Measurements from ENCODE around the gene ZIC3.
"Not testable (repeated sequence)": the region's sequence is repeated elsewhere in the genome, so short reads cannot be mapped to it uniquely, and the experiment has no call there.

ZIC3 gene

GRCh38 chrX:137549851-137550664, 15.9 kb upstream of the ZIC3 start:
- Histone ChIP-seq H3K4me2 (ENCODE audit: insufficient read depth, low read length) (no peak overlapping the region), H3K36me3 (ENCODE audit: insufficient read depth, low read length) (no peaks in the 10 kb centered on the region), H3K4me3 (ENCODE audit: low read depth in 1 of 2, low read length in 2 of 2) (no peak overlapping the region), H3K79me2 (ENCODE audit: insufficient read depth, low read length) (no peaks in the 10 kb centered on the region), H3K27ac (ENCODE audit: low read length) (no peak overlapping the region), H3K9me3 (ENCODE audit: insufficient read depth, low read length, severe bottlenecking) (no peaks in the 10 kb centered on the region), H4K20me1 (ENCODE audit: insufficient read depth, low read length) (no peaks in the 10 kb centered on the region), H2AFZ (ENCODE audit: low read depth, low read length) (no peak overlapping the region), H3K9ac (ENCODE audit: low read depth, low read length) (no peak overlapping the region), H3K4me1 (ENCODE audit: insufficient read depth, low read length) (no peaks in the 10 kb centered on the region), H3K27me3 (ENCODE audit: insufficient read depth, low read length, poor library complexity) (no peaks in the 10 kb centered on the region)
- TF ChIP-seq, protein P1, sequence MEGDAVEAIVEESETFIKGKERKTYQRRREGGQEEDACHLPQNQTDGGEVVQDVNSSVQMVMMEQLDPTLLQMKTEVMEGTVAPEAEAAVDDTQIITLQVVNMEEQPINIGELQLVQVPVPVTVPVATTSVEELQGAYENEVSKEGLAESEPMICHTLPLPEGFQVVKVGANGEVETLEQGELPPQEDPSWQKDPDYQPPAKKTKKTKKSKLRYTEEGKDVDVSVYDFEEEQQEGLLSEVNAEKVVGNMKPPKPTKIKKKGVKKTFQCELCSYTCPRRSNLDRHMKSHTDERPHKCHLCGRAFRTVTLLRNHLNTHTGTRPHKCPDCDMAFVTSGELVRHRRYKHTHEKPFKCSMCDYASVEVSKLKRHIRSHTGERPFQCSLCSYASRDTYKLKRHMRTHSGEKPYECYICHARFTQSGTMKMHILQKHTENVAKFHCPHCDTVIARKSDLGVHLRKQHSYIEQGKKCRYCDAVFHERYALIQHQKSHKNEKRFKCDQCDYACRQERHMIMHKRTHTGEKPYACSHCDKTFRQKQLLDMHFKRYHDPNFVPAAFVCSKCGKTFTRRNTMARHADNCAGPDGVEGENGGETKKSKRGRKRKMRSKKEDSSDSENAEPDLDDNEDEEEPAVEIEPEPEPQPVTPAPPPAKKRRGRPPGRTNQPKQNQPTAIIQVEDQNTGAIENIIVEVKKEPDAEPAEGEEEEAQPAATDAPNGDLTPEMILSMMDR (IDR thresholded peaks at IDR 0.05; ENCODE audit: borderline replicate concordance, extremely low read depth, low read length, poor library complexity, severe bottlenecking) = no peak
- ATAC-seq (ENCODE audit: insufficient read depth, low read depth) (no peak), DNase-seq (no peak)

DNA sequence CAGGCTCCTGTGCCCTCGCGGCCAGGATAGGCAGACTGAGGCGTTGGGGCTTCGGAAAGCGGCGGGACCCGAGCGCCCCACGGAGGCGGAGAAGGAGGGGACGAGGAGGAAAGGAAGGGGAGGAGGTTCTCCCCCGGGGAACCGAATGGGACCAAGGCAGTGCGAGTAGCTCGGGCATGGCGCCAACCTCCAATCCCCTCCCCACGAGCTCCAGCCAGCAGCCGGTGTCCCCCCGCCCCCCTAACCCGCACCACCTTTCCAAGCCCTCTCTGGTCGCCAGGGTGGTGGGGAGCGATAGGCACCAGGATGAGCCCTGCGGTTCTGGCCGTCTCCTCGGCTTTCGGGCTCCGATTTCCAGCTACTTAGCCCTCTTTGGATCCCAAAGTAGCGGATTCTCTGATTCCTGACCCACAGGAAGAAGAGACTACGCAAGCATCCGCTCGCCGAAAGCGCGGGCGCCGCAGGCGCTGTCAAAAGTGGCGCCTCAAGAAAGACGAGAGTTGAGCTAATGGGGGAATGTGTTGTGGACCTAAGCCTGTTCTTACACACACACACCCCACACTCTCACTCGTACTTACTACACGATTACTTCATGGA, 15.2 kb upstream of the ZIC3 start:
- H3K36me3 ChIP-seq (ENCODE audit: insufficient read depth, low read length) = no peaks in the 10 kb centered on the region
- no peaks in the 10 kb centered on the region for H4K20me1 ChIP-seq (ENCODE audit: insufficient read depth, low read length)
- H2AFZ ChIP-seq (ENCODE audit: low read depth, low read length) = no peak overlapping the region
- H3K4me1 ChIP-seq (ENCODE audit: insufficient read depth, low read length) = no peaks in the 10 kb centered on the region
- no peak overlapping the region for H3K4me2 ChIP-seq (ENCODE audit: insufficient read depth, low read length)
- H3K27ac ChIP-seq (ENCODE audit: low read length) = no peak overlapping the region
- no peak overlapping the region for H3K4me3 ChIP-seq (ENCODE audit: low read depth in 1 of 2, low read length in 2 of 2)
- H3K9me3 ChIP-seq (ENCODE audit: insufficient read depth, low read length, severe bottlenecking) = no peaks in the 10 kb centered on the region
- H3K9ac ChIP-seq (ENCODE audit: low read depth, low read length) = no peak overlapping the region
- no peaks in the 10 kb centered on the region for H3K27me3 ChIP-seq (ENCODE audit: insufficient read depth, low read length, poor library complexity)
- no peaks in the 10 kb centered on the region for H3K79me2 ChIP-seq (ENCODE audit: insufficient read depth, low read length)
- DNase-seq (no peak), ATAC-seq (ENCODE audit: insufficient read depth, low read depth) (no peak)
- TF ChIP-seq, protein P1 (IDR thresholded peaks at IDR 0.05; ENCODE audit: borderline replicate concordance, extremely low read depth, low read length, poor library complexity, severe bottlenecking) = no peak
- no peak for TF ChIP-seq EZH2 (IDR thresholded peaks at IDR 0.05; ENCODE audit: borderline replicate concordance, low read depth, low read length, severe bottlenecking)

GRCh38 chrX:137552098-137552497, 13.8 kb upstream of the ZIC3 start:
- not testable (repeated sequence) for ATAC-seq (ENCODE audit: insufficient read depth, low read depth); H3K9ac ChIP-seq (ENCODE audit: low read depth, low read length); H3K9me3 ChIP-seq (ENCODE audit: insufficient read depth, low read length, severe bottlenecking); H3K4me3 ChIP-seq (ENCODE audit: low read depth in 1 of 2, low read length in 2 of 2); H3K36me3 ChIP-seq (ENCODE audit: insufficient read depth, low read length); H3K27ac ChIP-seq (ENCODE audit: low read length); H3K4me2 ChIP-seq (ENCODE audit: insufficient read depth, low read length); H3K4me1 ChIP-seq (ENCODE audit: insufficient read depth, low read length); DNase-seq; H3K27me3 ChIP-seq (ENCODE audit: insufficient read depth, low read length, poor library complexity); H3K79me2 ChIP-seq (ENCODE audit: insufficient read depth, low read length); H2AFZ ChIP-seq (ENCODE audit: low read depth, low read length); H4K20me1 ChIP-seq (ENCODE audit: insufficient read depth, low read length)

GRCh38 chrX:137562096-137562495, 3.8 kb upstream of the ZIC3 start:
- H3K4me3 ChIP-seq (ENCODE audit: low read depth in 1 of 2, low read length in 2 of 2) = no peak overlapping the region
- H4K20me1 ChIP-seq (ENCODE audit: insufficient read depth, low read length) = no peaks in the 10 kb centered on the region
- DNase-seq (no peak), ATAC-seq (ENCODE audit: insufficient read depth, low read depth) (no peak)
- TF ChIP-seq, protein P1 (IDR thresholded peaks at IDR 0.05; ENCODE audit: borderline replicate concordance, extremely low read depth, low read length, poor library complexity, severe bottlenecking) = no peak
- no peak for TF ChIP-seq EZH2 (IDR thresholded peaks at IDR 0.05; ENCODE audit: borderline replicate concordance, low read depth, low read length, severe bottlenecking)
- H2AFZ ChIP-seq (ENCODE audit: low read depth, low read length) = no peak overlapping the region
- H3K27me3 ChIP-seq (ENCODE audit: insufficient read depth, low read length, poor library complexity) = no peaks in the 10 kb centered on the region
- no peak overlapping the region for H3K27ac ChIP-seq (ENCODE audit: low read length)
- H3K9me3 ChIP-seq (ENCODE audit: insufficient read depth, low read length, severe bottlenecking) = no peaks in the 10 kb centered on the region
- no peaks in the 10 kb centered on the region for H3K79me2 ChIP-seq (ENCODE audit: insufficient read depth, low read length)
- no peaks in the 10 kb centered on the region for H3K4me1 ChIP-seq (ENCODE audit: insufficient read depth, low read length)
- H3K9ac ChIP-seq (ENCODE audit: low read depth, low read length) = no peak overlapping the region
- H3K36me3 ChIP-seq (ENCODE audit: insufficient read depth, low read length) = no peaks in the 10 kb centered on the region
- H3K4me2 ChIP-seq (ENCODE audit: insufficient read depth, low read length) = no peak overlapping the region

Data from DND-41 (cell line).